BE2C (cell line): ENCODE data around the gene CTCFL.
"Not testable (repeated sequence)": the region's sequence is repeated elsewhere in the genome, so short reads cannot be mapped to it uniquely, and the experiment has no call there.

Experiments used
- DNase-seq: peaks from one replicate; pipeline ENCODE4 v3.0.0-alpha.2; 2020
- H3K27me3 ChIP-seq: fragments of 250-450 bp; sonication (Bioruptor Pico); 2 replicates; pipeline ENCODE4 v1.5.1; 2020; ENCODE audit warnings: mild to moderate bottlenecking
- H3K36me3 ChIP-seq: fragments of 250-450 bp; sonication (Bioruptor Pico); 2 replicates; pipeline ENCODE4 v1.5.1; 2020; ENCODE audit warnings: mild to moderate bottlenecking
- H3K4me1 ChIP-seq: fragments of 250-450 bp; sonication (Bioruptor Pico); 2 replicates; pipeline ENCODE4 v1.5.1; 2020
- H3K4me3 ChIP-seq: 2 replicates; pipeline ENCODE4 v1.5.1; 2011; ENCODE audit warnings: low read depth, low read length
- H3K9me3 ChIP-seq: fragments of 250-450 bp; sonication (Bioruptor Pico); 2 replicates; pipeline ENCODE4 v1.5.1; 2020
- CTCF ChIP-seq: IDR thresholded peaks from 2 replicates; pipeline ENCODE4 v1.5.1; 2012; ENCODE audit warnings: mild to moderate bottlenecking, low read depth, low read length

CTCFL gene

DNA sequence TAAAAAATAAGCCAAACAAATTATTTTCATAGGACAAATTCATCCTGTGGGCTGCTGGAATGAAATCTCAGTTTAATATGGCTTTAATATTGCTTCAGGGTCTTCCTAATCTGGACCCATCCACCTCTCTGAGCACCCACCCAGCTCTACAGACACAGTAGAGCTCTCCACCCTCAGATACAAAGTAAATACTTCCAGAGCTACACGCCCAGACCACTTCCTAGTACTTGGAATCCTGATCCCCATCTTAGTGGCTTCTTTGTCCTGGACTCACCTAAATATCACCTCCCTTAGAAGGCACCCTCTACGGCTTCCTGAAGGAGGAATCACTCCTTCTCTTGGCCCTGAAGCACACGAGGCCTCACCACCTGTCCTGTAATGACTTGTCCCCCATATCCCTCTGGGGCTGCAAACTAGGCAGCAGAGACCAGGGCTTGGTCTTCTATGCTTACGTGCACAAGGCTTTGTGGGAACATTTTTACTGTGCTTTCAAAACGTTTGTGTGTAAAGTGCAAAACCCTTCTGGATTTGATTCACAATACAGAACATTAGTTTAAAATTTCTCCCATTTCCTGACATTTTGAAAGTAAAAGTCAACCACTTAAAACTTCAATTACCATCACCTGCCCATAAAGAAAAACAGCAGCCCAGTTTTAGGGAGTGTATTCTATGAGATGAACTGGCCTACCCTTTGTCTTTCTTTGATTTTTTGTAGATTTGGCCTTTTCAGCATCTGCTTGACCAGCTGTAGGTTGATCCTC, 2.4 kb downstream of the CTCFL start:
- H3K27me3 ChIP-seq = no peaks in the 10 kb centered on the region
- no peaks in the 10 kb centered on the region for H3K36me3 ChIP-seq
- H3K4me3 ChIP-seq = no peak overlapping the region
- no peak for DNase-seq
- H3K9me3 ChIP-seq = no peaks in the 10 kb centered on the region
- no peaks in the 10 kb centered on the region for H3K4me1 ChIP-seq
- TF ChIP-seq CTCF = no peak

- no peak for DNase-seq
- Histone ChIP-seq H3K4me3 (no peak overlapping the region), H3K9me3 (no peaks in the 10 kb centered on the region), H3K36me3 (no peaks in the 10 kb centered on the region), H3K27me3 (no peaks in the 10 kb centered on the region), H3K4me1 (no peaks in the 10 kb centered on the region)
- TF ChIP-seq CTCF = no peak
Observed at GRCh38 chr20:57517904-57518303, 7.0 kb downstream of the CTCFL start.

- no peak overlapping the region for H3K4me3 ChIP-seq
- no peaks in the 10 kb centered on the region for H3K36me3 ChIP-seq
- TF ChIP-seq CTCF = peak; percentile 88
- no peaks in the 10 kb centered on the region for H3K9me3 ChIP-seq
- peak; percentile 69 for DNase-seq
- no peaks in the 10 kb centered on the region for H3K27me3 ChIP-seq
- H3K4me1 ChIP-seq = no peaks in the 10 kb centered on the region
Observed at GRCh38 chr20:57514273-57514751, 10.6 kb downstream of the CTCFL start.

- Histone ChIP-seq H3K9me3 (no peaks in the 10 kb centered on the region), H3K36me3 (no peaks in the 10 kb centered on the region), H3K4me3 (no peak overlapping the region), H3K4me1 (no peaks in the 10 kb centered on the region), H3K27me3 (no peaks in the 10 kb centered on the region)
- TF ChIP-seq CTCF = no peak
- no peak for DNase-seq
Observed at GRCh38 chr20:57513199-57513598, 11.7 kb downstream of the CTCFL start.

DNA sequence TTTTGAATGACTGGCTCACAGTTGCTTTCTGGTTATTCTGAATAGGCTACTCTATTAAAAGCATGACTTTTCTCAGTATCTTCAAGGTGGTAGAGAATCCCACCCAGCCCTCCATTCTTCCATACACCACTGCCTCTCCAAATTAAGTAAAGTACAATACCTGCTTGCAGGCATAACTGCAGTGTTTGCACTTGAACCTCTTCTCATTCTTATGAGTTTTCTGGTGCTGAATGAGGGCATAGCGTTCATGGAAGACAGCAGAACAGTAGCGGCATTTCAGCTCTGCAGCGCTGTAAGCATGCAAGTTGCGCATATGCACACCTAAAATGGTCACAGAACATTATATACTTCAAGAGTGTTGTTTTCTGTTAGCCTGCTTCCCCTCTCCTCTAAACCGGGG, 12.5 kb downstream of the CTCFL start:
- Histone ChIP-seq H3K4me1 (no peaks in the 10 kb centered on the region), H3K27me3 (no peaks in the 10 kb centered on the region), H3K4me3 (no peak overlapping the region), H3K36me3 (no peaks in the 10 kb centered on the region), H3K9me3 (no peaks in the 10 kb centered on the region)
- DNase-seq = no peak
- TF ChIP-seq CTCF = no peak

DNA sequence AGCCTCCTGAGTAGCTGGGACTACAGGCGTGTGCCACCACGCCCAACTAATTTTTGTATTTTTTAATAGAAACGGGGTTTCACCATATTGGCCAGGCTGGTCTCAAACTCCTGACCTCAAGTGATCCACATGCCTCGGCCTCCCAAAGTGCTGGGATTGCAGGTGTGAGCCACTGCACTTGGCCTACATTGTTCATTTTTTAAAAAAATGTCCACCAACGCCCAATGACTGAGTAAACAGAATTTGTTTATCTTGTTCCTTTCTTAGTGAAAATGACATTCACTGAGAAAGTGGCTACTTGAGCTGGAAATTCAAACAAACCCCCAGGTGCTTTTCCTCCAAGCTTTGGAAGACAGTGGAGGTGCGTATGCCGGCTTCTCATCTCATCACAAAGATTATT, 13.2 kb downstream of the CTCFL start:
- H3K4me1 ChIP-seq, H3K27me3 ChIP-seq, DNase-seq, H3K9me3 ChIP-seq, H3K4me3 ChIP-seq, H3K36me3 ChIP-seq: not testable (repeated sequence)
